ENCODE data around the gene PFDN1. TPM values are rescaled to one million over a fixed set of nuclear protein-coding genes. Genes with fewer than 3 reads are reported as not detected.

PFDN1 gene
- total and polyA plus RNA-seq, 3 donors from 2014 or later = 62.4 to 185 (median 156) TPM

GRCh38 chr5:140225396-140225795 is 77.5 kb downstream of the PFDN1 start:
- intact Hi-C loops (cut with DNase I; ENCODE audit: low total_unique reads) = no loop called here

DNA sequence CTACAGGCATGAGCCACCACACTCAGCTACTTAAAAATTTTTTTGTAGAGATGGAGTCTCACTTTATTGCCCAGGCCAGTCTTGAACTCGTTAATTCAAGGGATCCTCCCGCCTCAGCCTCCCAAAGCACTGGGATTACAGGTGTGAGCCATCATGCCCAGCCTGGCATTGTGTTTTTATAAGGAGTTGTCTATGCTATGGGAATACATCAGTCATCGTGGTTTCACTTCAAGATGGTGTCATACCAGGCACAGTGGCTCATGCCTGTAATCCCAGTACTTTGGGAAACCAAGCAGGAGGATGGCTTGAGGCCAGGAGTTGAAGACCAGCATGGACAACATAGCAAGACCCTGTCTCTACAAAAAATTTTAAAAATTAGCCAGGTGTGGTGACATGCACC is 78.2 kb downstream of the PFDN1 start:
- Histone ChIP-seq H3K27me3 (no peaks in the 10 kb centered on the region), H3K9me3 (no peaks in the 10 kb centered on the region), H3K36me3 (ENCODE audit: low read depth, missing control alignments) (no peaks in the 10 kb centered on the region), H3K4me3 (no peak overlapping the region), H3K27ac (no peak overlapping the region), H3K4me1 (no peaks in the 10 kb centered on the region)
- WGBS, 2 donors = 97 to 100% methylated on average over 3 of the region's 3 CpGs
- TF ChIP-seq POLR2A (IDR thresholded peaks at IDR 0.05) = no peak
- TF ChIP-seq, protein P1, sequence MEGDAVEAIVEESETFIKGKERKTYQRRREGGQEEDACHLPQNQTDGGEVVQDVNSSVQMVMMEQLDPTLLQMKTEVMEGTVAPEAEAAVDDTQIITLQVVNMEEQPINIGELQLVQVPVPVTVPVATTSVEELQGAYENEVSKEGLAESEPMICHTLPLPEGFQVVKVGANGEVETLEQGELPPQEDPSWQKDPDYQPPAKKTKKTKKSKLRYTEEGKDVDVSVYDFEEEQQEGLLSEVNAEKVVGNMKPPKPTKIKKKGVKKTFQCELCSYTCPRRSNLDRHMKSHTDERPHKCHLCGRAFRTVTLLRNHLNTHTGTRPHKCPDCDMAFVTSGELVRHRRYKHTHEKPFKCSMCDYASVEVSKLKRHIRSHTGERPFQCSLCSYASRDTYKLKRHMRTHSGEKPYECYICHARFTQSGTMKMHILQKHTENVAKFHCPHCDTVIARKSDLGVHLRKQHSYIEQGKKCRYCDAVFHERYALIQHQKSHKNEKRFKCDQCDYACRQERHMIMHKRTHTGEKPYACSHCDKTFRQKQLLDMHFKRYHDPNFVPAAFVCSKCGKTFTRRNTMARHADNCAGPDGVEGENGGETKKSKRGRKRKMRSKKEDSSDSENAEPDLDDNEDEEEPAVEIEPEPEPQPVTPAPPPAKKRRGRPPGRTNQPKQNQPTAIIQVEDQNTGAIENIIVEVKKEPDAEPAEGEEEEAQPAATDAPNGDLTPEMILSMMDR (IDR thresholded peaks at IDR 0.05) = no peak
- DNase-seq = no peak
- intact Hi-C loops (cut with DNase I; ENCODE audit: low total_unique reads) = no loop called here

More at GRCh38 chr5:140225396-140225795, 77.5 kb downstream of the PFDN1 start:
- 77 to 88% methylated on average over 3 of the region's 3 CpGs for WGBS, 2 donors
- no peak for DNase-seq
- Histone ChIP-seq H3K27me3 (no peaks in the 10 kb centered on the region), H3K27ac (no peak overlapping the region), H3K36me3 (ENCODE audit: low read depth, missing control alignments) (no peaks in the 10 kb centered on the region), H3K4me1 (no peaks in the 10 kb centered on the region), H3K9me3 (no peaks in the 10 kb centered on the region), H3K4me3 (no peak overlapping the region)
- TF ChIP-seq, protein P1 (IDR thresholded peaks at IDR 0.05) = no peak
- no peak for TF ChIP-seq POLR2A (IDR thresholded peaks at IDR 0.05)

- Histone ChIP-seq H3K27me3 (no peaks in the 10 kb centered on the region), H3K4me3 (no peak overlapping the region), H3K27ac (no peak overlapping the region), H3K36me3 (ENCODE audit: low read depth, missing control alignments) (no peaks in the 10 kb centered on the region), H3K4me1 (no peaks in the 10 kb centered on the region), H3K9me3 (no peaks in the 10 kb centered on the region)
- 83 to 84% methylated on average over 3 of the region's 3 CpGs for WGBS, 2 donors
- DNase-seq = no peak
- intact Hi-C loops (cut with DNase I; ENCODE audit: low total_unique reads) = no loop called here
- no peak for TF ChIP-seq POLR2A (IDR thresholded peaks at IDR 0.05)
- TF ChIP-seq, protein P1 (IDR thresholded peaks at IDR 0.05) = no peak
These were observed 79.3 kb downstream of the PFDN1 start for GRCh38 chr5:140223567-140223966.

GRCh38 chr5:140222416-140222815 is 80.5 kb downstream of the PFDN1 start:
- TF ChIP-seq, protein P1 (IDR thresholded peaks at IDR 0.05) = no peak
- TF ChIP-seq POLR2A (IDR thresholded peaks at IDR 0.05) = no peak
- H3K4me3 ChIP-seq = no peak overlapping the region
- 95 to 100% methylated on average over 1 of the region's 1 CpG for WGBS, 2 donors
- no peaks in the 10 kb centered on the region for H3K27me3 ChIP-seq
- H3K36me3 ChIP-seq (ENCODE audit: low read depth, missing control alignments) = no peaks in the 10 kb centered on the region
- H3K27ac ChIP-seq = no peak overlapping the region
- no peak for DNase-seq
- H3K4me1 ChIP-seq = no peaks in the 10 kb centered on the region
- no peaks in the 10 kb centered on the region for H3K9me3 ChIP-seq
- intact Hi-C loops (cut with DNase I; ENCODE audit: low total_unique reads) = no loop called here

DNA sequence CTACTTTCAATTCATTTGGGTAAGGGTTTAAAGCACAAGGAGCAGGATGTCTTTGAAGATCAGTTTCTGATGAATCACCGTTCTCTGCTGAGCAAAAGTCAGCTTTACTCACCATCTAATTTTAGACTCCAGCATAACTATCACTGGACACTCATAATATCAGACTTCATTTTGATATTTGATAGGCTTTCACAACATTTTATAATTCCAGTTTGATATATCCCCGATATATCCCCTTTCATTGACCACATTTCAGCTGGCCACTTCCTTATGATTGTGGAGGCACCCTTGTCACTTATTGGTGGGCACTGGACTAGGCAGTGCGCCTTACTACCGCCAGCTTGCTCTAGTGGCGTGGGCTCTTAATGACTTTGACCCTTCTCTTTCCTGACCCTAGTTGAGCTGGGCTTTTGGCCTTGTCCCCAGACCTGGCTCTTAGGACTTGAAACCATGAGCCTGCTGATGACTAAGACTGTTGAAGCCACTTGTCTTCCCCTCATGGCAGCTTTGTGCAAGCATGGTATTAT is 81.1 kb downstream of the PFDN1 start:
- intact Hi-C loops (cut with DNase I; ENCODE audit: low total_unique reads) = no loop called here
- DNase-seq = no peak
- H3K27ac ChIP-seq = no peak overlapping the region

More for the DNA sequence above, 81.1 kb downstream of the PFDN1 start:
- Histone ChIP-seq H3K4me3 (no peak overlapping the region), H3K9me3 (no peaks in the 10 kb centered on the region), H3K36me3 (ENCODE audit: low read depth, missing control alignments) (no peaks in the 10 kb centered on the region), H3K4me1 (no peaks in the 10 kb centered on the region), H3K27me3 (no peaks in the 10 kb centered on the region)
- TF ChIP-seq POLR2A (IDR thresholded peaks at IDR 0.05) = no peak
- TF ChIP-seq, protein P1 (IDR thresholded peaks at IDR 0.05) = no peak
- 92% methylated on average over 5 of the region's 5 CpGs for WGBS, 2 donors

Measured in testis (tissue), 3 donors.